ACC112 (cell line): ENCODE data around the gene TMC8.

Experiments
- H2AFZ ChIP-seq: fragments of 200-600 bp; sonication (generic); one replicate; pipeline ENCODE4 v1.6.0; 2017; ENCODE audit warnings: antibody characterized with exemption, low read length; ENCODE audit not compliant: unreplicated experiment
- H3K27ac ChIP-seq: fragments of 200-600 bp; sonication (generic); 2 replicates; pipeline ENCODE4 v1.5.1; 2014; ENCODE audit warnings: low read depth, mild to moderate bottlenecking, antibody characterized with exemption, low read length, moderate library complexity
- H3K27me3 ChIP-seq: fragments of 200-600 bp; sonication (generic); 2 replicates; pipeline ENCODE4 v1.6.1; 2014; ENCODE audit warnings: mild to moderate bottlenecking, antibody characterized with exemption, low read length, moderate library complexity, mixed read lengths; ENCODE audit not compliant: insufficient read depth
- H3K36me3 ChIP-seq: fragments of 200-600 bp; sonication (generic); 2 replicates; pipeline ENCODE4 v1.6.1; 2016; ENCODE audit warnings: mild to moderate bottlenecking, antibody characterized with exemption, low read length, moderate library complexity, mixed read lengths; ENCODE audit not compliant: insufficient read depth
- H3K4me1 ChIP-seq: fragments of 200-600 bp; sonication (generic); one replicate; pipeline ENCODE4 v1.6.1; 2016; ENCODE audit warnings: low read length, mixed read lengths; ENCODE audit not compliant: insufficient read depth, unreplicated experiment, control insufficient read depth
- H3K4me3 ChIP-seq: fragments of 200-600 bp; sonication (generic); 2 replicates; pipeline ENCODE4 v1.5.1; 2014; ENCODE audit warnings: mild to moderate bottlenecking, low read depth, low read length
- H3K79me2 ChIP-seq: fragments of 200-600 bp; sonication (generic); one replicate; pipeline ENCODE4 v1.6.0; 2016; ENCODE audit warnings: low read length; ENCODE audit not compliant: control insufficient read depth, unreplicated experiment, insufficient read depth

TMC8 gene

DNA sequence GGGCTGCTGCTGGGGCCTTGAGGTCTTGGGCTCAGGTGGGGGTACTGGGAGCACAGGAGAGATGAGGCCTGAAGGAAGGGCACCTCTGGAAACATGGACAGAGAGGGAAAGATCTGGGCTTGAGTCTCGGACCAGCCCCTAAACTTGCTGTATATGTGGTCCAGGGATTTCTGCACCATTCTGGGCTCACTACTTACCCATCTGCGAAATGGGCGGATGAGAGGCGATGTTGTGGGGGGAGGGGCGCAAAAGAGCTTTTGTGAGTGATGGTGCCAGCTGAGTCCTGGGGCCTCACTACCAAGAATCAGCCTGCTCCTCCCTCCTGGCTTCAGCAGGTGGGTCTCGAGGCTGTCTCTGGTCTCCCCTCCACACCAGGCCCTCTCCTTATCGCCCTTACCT lies 15.9 kb downstream of the TMC8 start:
- H3K36me3 ChIP-seq = no peaks in the 10 kb centered on the region
- H3K4me1 ChIP-seq = peaks cover 24% of the 10 kb centered on the region
- H3K27ac ChIP-seq = no peak overlapping the region
- H3K4me3 ChIP-seq = no peak overlapping the region
- H3K79me2 ChIP-seq = no peaks in the 10 kb centered on the region
- no peak overlapping the region for H2AFZ ChIP-seq
- no peaks in the 10 kb centered on the region for H3K27me3 ChIP-seq

DNA sequence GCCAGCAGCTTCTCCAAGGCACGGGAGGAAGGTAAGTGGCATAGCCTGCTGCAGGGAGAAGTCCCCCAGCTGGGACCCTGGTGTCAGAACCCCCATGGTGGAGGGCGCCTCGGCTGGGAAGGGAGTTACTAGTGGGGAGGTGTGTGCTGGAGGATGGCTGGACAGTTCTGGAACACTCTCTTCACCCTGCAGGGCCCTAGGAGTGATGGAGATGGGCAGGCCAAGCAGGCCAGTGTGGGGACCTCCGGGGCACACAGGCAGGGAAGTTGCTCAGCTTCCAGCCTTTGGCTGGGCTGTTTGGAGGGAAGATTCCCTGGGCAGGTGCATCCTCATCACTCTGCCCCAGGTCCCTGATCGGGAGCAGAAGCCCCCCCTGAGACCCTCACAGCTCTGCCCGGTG lies 16.3 kb downstream of the TMC8 start:
- H3K4me1 ChIP-seq = peaks cover 25% of the 10 kb centered on the region
- no peaks in the 10 kb centered on the region for H3K27me3 ChIP-seq
- no peak overlapping the region for H3K27ac ChIP-seq
- no peaks in the 10 kb centered on the region for H3K79me2 ChIP-seq
- H3K36me3 ChIP-seq = no peaks in the 10 kb centered on the region
- no peak overlapping the region for H3K4me3 ChIP-seq
- no peak overlapping the region for H2AFZ ChIP-seq

DNA sequence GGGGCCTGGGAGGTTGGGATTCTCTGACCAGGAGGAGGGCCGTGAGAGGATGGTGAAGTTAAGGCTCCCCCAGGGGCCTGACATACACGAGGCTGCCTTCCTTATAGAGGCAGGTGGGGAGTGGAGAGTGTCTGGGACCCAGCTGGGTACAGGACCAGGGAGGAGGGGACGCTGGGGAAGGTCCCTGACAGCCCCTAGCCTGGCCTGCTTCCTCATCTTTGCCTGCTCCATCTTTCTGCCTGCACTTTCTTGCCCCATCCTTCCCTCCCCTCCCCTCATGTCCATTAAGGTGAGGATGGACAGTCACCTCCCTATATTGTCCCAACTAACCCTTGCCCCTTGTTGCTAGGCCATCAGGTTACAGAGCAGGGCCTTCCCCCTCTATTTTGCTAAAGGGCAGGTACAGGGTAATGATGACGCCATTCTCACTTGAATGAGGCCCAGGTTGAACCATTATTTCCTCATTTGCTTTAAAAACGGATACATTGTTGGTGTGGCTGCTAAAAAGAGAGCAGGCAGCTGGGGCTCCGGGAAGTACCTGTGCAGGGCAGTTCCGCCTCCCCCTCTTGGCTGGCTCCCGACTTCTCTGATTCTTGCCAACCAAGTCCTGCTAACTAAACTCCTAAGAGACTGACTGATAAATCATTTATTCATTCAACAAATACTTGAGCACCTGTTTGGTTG lies 16.9 kb downstream of the TMC8 start:
- H3K27ac ChIP-seq = no peak overlapping the region
- H2AFZ ChIP-seq = no peak overlapping the region
- no peaks in the 10 kb centered on the region for H3K27me3 ChIP-seq
- H3K79me2 ChIP-seq = no peaks in the 10 kb centered on the region
- no peaks in the 10 kb centered on the region for H3K36me3 ChIP-seq
- peaks cover 24% of the 10 kb centered on the region for H3K4me1 ChIP-seq
- no peak overlapping the region for H3K4me3 ChIP-seq

DNA sequence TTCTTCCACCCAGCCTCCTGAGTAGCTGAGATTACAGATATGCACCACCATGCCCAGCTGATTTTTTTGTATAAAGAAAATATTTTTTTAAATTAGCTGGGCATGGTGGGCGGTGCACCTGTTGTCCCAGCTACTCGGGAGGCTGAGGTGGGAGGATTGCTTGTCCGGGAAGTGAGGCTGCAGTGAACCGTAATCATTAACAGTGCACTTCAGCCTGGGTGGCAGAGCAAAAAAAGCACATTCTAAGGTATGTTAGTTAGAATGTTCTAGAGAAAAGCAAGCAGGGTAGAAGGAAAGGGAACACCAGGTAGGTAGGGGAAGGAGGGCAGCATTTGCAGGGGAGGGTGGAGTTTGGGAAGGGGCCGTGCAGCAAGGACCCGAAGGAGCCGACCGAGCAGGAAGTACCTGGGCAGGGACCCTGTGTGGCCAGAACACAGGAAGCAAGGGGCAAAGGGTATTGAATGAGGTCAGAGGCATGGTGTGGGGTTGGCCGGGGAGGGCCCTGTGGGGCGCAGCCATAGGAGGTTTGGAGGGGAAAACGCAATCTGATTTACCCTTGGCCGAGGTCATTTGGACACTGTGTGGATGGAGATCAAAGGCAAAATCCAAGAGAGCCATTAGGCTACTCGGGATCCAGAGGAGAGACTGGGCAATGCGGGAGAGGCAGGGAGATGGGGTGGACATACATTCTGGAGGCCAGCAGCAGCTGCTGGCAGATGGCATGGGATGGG lies 17.9 kb downstream of the TMC8 start:
- Histone ChIP-seq H3K27me3 (no peaks in the 10 kb centered on the region), H2AFZ (no peak overlapping the region), H3K4me1 (peaks cover 24% of the 10 kb centered on the region), H3K4me3 (no peak overlapping the region), H3K27ac (no peak overlapping the region), H3K79me2 (no peaks in the 10 kb centered on the region), H3K36me3 (no peaks in the 10 kb centered on the region)

GRCh38 chr17:78151514-78152008 lies 21.0 kb downstream of the TMC8 start:
- Histone ChIP-seq H3K27me3 (no peaks in the 10 kb centered on the region), H3K36me3 (no peaks in the 10 kb centered on the region), H3K4me3 (no peak overlapping the region), H2AFZ (no peak overlapping the region), H3K4me1 (peaks cover 6% of the 10 kb centered on the region), H3K27ac (no peak overlapping the region), H3K79me2 (no peaks in the 10 kb centered on the region)

- Histone ChIP-seq H3K4me3 (no peak overlapping the region), H3K79me2 (no peaks in the 10 kb centered on the region), H3K36me3 (no peaks in the 10 kb centered on the region), H3K27ac (no peak overlapping the region), H3K4me1 (peaks cover 6% of the 10 kb centered on the region), H3K27me3 (no peaks in the 10 kb centered on the region), H2AFZ (no peak overlapping the region)
Measured at GRCh38 chr17:78154903-78155811, 24.6 kb downstream of the TMC8 start.

GRCh38 chr17:78159575-78160158 lies 29.1 kb downstream of the TMC8 start:
- Histone ChIP-seq H3K27me3 (no peaks in the 10 kb centered on the region), H3K4me1 (no peaks in the 10 kb centered on the region), H2AFZ (no peak overlapping the region), H3K79me2 (no peaks in the 10 kb centered on the region), H3K36me3 (no peaks in the 10 kb centered on the region), H3K4me3 (no peak overlapping the region), H3K27ac (no peak overlapping the region)

DNA sequence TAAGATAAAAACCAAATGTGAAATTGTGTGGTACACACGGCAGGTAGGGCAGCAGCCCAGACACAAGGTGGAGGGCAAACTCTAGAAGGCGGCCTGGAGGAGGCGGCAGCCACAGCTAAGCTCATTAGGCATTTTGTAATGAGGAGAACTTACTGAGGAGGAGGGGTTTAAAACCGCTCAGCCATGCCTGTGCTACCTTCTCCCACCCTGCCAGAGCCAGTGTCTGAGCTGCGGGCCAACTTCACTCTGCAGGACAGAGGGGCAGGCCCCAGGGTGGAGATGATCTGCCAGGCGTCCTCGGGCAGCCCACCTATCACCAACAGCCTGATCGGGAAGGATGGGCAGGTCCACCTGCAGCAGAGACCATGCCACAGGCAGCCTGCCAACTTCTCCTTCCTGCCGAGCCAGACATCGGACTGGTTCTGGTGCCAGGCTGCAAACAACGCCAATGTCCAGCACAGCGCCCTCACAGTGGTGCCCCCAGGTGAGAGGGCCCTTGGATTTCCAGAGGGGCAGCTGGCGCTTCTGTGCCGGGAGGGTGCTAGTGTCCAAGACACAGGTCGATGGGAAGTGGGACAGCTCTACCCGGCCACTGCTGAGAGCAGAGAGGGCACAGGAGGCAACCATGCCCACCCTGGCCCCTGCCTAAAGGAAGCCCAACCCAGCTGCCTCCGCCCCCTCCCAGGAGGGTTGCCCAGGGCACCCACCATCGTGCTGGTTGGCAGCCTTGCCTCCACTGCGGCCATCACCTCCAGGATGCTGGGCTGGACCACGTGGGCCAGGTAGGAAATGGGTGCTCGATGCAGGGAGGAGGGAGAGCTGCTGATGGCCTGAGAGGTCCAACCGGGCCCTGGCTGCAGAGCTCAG lies 33.5 kb downstream of the TMC8 start:
- H3K4me3 ChIP-seq = no peak overlapping the region
- H2AFZ ChIP-seq = no peak overlapping the region
- no peak overlapping the region for H3K27ac ChIP-seq
- H3K4me1 ChIP-seq = no peaks in the 10 kb centered on the region
- no peaks in the 10 kb centered on the region for H3K36me3 ChIP-seq
- no peaks in the 10 kb centered on the region for H3K79me2 ChIP-seq
- H3K27me3 ChIP-seq = no peaks in the 10 kb centered on the region

- H3K27me3 ChIP-seq = no peaks in the 10 kb centered on the region
- no peak overlapping the region for H2AFZ ChIP-seq
- no peaks in the 10 kb centered on the region for H3K4me1 ChIP-seq
- no peaks in the 10 kb centered on the region for H3K79me2 ChIP-seq
- no peaks in the 10 kb centered on the region for H3K36me3 ChIP-seq
- no peak overlapping the region for H3K27ac ChIP-seq
- H3K4me3 ChIP-seq = no peak overlapping the region
Measured at GRCh38 chr17:78164748-78165607, 34.4 kb downstream of the TMC8 start.
